ENCODE measurements around the gene PARD6G. TPM values are rescaled to one million over a fixed set of nuclear protein-coding genes. Genes with fewer than 3 reads are reported as not detected.

Gene PARD6G
- total RNA-seq, 1 donor from 2014 or later: 21.8 TPM

DNA sequence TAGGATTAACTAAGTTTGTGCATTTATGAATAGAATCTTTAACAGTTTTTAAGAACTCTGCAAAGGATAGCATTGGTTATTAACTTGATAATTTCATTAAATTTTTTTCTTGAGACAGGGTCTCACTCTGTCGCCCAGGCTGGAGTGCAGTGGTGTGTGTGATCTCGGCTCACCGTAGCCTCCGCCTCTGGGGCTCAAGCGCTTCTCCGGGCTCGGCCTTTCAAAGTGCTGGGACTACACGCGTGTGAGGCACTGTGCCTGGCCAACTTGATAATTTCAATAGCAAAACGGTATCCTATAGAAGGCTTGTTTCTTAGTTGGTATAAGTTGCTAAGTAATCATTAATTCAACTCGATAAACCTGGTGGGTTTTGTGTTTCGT, 100.3 kb downstream of the PARD6G start:
- Mint-ChIP-seq H3K27me3 (ENCODE audit: insufficient read depth, low read depth) (no peaks in the 10 kb centered on the region), H3K4me3 (peak overlapping the region; percentile 84), H3K36me3 (peaks cover 10% of the 10 kb centered on the region), H3K27ac (no peak overlapping the region), H3K9me3 (no peaks in the 10 kb centered on the region), H3K4me1 (peaks cover 8% of the 10 kb centered on the region)
- DNase-seq (ENCODE audit: low spot score): no peak
- H3K27ac ChIP-seq: no peak overlapping the region
- peak overlapping the region; percentile 47 for H3K4me2 ChIP-seq
- H3K36me3 ChIP-seq: no peaks in the 10 kb centered on the region
- H2AFZ ChIP-seq (replicated peaks): no peak overlapping the region
- H3K27me3 ChIP-seq: no peaks in the 10 kb centered on the region
- TF ChIP-seq EZH2phosphoT487 (IDR thresholded peaks at IDR 0.05) (no peak), EZH2 (IDR thresholded peaks at IDR 0.05) (no peak)
- TF ChIP-seq, protein P1, sequence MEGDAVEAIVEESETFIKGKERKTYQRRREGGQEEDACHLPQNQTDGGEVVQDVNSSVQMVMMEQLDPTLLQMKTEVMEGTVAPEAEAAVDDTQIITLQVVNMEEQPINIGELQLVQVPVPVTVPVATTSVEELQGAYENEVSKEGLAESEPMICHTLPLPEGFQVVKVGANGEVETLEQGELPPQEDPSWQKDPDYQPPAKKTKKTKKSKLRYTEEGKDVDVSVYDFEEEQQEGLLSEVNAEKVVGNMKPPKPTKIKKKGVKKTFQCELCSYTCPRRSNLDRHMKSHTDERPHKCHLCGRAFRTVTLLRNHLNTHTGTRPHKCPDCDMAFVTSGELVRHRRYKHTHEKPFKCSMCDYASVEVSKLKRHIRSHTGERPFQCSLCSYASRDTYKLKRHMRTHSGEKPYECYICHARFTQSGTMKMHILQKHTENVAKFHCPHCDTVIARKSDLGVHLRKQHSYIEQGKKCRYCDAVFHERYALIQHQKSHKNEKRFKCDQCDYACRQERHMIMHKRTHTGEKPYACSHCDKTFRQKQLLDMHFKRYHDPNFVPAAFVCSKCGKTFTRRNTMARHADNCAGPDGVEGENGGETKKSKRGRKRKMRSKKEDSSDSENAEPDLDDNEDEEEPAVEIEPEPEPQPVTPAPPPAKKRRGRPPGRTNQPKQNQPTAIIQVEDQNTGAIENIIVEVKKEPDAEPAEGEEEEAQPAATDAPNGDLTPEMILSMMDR (IDR thresholded peaks at IDR 0.05): no peak
- H4K20me1 ChIP-seq (ENCODE audit: low read depth): no peaks in the 10 kb centered on the region
- no peaks in the 10 kb centered on the region for H3K79me2 ChIP-seq (ENCODE audit: low read depth)
- H3K9me3 ChIP-seq (ENCODE audit: low read depth): no peaks in the 10 kb centered on the region
- H3F3A ChIP-seq (ENCODE audit: low read depth): peaks cover 5% of the 10 kb centered on the region
- H3K4me1 ChIP-seq: no peaks in the 10 kb centered on the region
- peak overlapping the region; percentile 32 for H3K4me3 ChIP-seq
- H3K9ac ChIP-seq: no peak overlapping the region

DNA sequence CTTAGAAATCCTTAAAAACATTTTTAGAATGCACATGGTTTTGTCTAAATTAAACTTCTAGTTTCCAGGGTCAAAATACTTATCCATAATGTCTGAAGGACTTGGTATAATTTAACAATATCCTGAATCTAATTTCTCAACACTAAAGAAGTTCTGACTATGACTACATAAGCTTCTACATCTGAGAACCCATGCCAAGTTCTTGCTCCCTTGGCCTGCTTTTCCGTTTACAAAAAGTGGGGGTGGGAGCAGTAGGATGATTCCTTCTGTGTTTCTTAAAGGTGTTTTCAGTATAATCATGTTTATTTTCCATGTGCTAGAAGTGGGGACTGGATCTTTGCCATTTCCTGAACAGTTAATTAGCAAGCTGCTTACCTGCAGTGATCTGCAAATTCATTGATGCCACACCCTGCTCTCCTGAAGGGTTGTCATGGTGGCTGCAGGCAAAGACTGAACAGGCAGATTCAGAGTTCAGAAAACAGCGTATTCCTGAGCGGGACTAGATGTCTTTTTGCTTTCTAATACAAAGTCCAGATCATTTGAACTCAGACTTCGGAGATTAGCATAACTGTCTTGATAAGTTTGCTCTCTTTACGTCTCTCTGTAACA, 102.0 kb downstream of the PARD6G start:
- DNase-seq (ENCODE audit: low spot score): no peak
- H3K4me3 Mint-ChIP-seq: no peak overlapping the region
- Histone ChIP-seq H4K20me1 (ENCODE audit: low read depth) (peaks cover 6% of the 10 kb centered on the region), H3K4me1 (no peaks in the 10 kb centered on the region), H3K4me3 (no peak overlapping the region), H2AFZ (replicated peaks) (no peak overlapping the region), H3K79me2 (ENCODE audit: low read depth) (no peaks in the 10 kb centered on the region), H3K27me3 (no peaks in the 10 kb centered on the region), H3K9me3 (ENCODE audit: low read depth) (no peaks in the 10 kb centered on the region), H3K27ac (no peak overlapping the region), H3K36me3 (no peaks in the 10 kb centered on the region), H3K9ac (no peak overlapping the region), H3K4me2 (no peak overlapping the region), H3F3A (ENCODE audit: low read depth) (peaks cover 5% of the 10 kb centered on the region)
- H3K27ac Mint-ChIP-seq: no peak overlapping the region
- peaks cover 8% of the 10 kb centered on the region for H3K4me1 Mint-ChIP-seq
- TF ChIP-seq, protein P1 (IDR thresholded peaks at IDR 0.05): no peak
- TF ChIP-seq EZH2 (IDR thresholded peaks at IDR 0.05) (no peak), EZH2phosphoT487 (IDR thresholded peaks at IDR 0.05) (no peak)
- H3K9me3 Mint-ChIP-seq: no peaks in the 10 kb centered on the region
- peaks cover 2% of the 10 kb centered on the region for H3K27me3 Mint-ChIP-seq (ENCODE audit: insufficient read depth, low read depth)
- peaks cover 10% of the 10 kb centered on the region for H3K36me3 Mint-ChIP-seq

DNA sequence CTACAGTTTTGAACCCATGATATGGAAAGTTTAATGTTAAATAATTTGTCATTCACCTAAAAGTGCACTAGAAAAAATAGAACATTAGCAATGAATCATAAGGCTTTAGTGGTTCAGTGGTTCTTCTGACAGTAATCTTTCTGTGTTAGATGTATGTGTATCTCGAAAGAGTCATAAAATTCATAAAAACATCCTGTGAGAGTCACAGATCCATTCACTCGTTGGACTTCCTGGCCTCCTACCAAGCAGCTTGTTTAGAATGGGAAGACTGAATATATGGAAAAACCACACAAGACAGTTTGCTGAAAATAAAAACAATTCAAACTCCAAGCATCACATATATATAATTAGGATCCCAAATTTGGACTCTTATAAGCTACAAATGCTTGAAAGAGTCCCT, 103.4 kb downstream of the PARD6G start:
- H3K36me3 Mint-ChIP-seq: peaks cover 7% of the 10 kb centered on the region
- H3K4me1 ChIP-seq: no peaks in the 10 kb centered on the region
- H3K79me2 ChIP-seq (ENCODE audit: low read depth): peaks cover 2% of the 10 kb centered on the region
- peaks cover 8% of the 10 kb centered on the region for H3K4me1 Mint-ChIP-seq
- no peaks in the 10 kb centered on the region for H3K27me3 ChIP-seq
- no peak overlapping the region for H3K9ac ChIP-seq
- no peak overlapping the region for H3K4me2 ChIP-seq
- no peak overlapping the region for H2AFZ ChIP-seq (replicated peaks)
- TF ChIP-seq EZH2phosphoT487 (IDR thresholded peaks at IDR 0.05): no peak
- TF ChIP-seq, protein P1 (IDR thresholded peaks at IDR 0.05): no peak
- no peak for TF ChIP-seq EZH2 (IDR thresholded peaks at IDR 0.05)
- no peaks in the 10 kb centered on the region for H3K9me3 Mint-ChIP-seq
- H4K20me1 ChIP-seq (ENCODE audit: low read depth): peaks cover 6% of the 10 kb centered on the region
- no peak overlapping the region for H3K4me3 ChIP-seq
- no peak overlapping the region for H3K27ac ChIP-seq
- H3K27me3 Mint-ChIP-seq (ENCODE audit: insufficient read depth, low read depth): peaks cover 2% of the 10 kb centered on the region
- H3F3A ChIP-seq (ENCODE audit: low read depth): peaks cover 5% of the 10 kb centered on the region
- peaks cover 5% of the 10 kb centered on the region for H3K36me3 ChIP-seq
- H3K9me3 ChIP-seq (ENCODE audit: low read depth): no peaks in the 10 kb centered on the region
- H3K27ac Mint-ChIP-seq: no peak overlapping the region
- no peak for DNase-seq (ENCODE audit: low spot score)
- no peak overlapping the region for H3K4me3 Mint-ChIP-seq

All from neural progenitor cell (in vitro differentiated cells).